T-helper 22 cell (primary cell): Measurements from ENCODE around the gene WHAMM.
"Not testable (repeated sequence)": the region's sequence is repeated elsewhere in the genome, so short reads cannot be mapped to it uniquely, and the experiment has no call there.

Experiments used
- DNase-seq: peaks from one replicate; pipeline ENCODE4 v3.0.0-alpha.2; 2020; ENCODE audit warnings: low read depth

WHAMM gene

GRCh38 chr15:82838096-82838735 lies 28.8 kb downstream of the WHAMM start:
- no peak for DNase-seq

DNA sequence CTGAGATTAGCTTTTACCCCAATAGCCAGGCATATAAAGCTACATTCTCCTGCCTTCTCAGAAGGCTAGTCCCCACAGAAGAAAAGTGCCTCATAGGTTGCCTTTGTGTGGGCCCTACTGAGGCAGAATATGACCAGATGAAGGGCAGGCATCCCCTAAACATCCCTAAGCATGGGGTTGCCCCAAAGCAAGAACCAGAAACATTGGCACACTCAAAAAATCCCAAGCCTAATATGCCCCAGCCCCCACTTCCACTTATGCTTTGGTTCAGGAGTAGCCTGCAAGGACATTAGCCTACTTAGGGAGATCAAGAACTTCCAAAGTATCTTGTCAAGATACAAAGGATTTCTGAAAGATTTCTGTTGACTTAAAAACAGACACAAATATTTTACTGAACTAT lies 29.7 kb downstream of the WHAMM start:
- no peak for DNase-seq

DNA sequence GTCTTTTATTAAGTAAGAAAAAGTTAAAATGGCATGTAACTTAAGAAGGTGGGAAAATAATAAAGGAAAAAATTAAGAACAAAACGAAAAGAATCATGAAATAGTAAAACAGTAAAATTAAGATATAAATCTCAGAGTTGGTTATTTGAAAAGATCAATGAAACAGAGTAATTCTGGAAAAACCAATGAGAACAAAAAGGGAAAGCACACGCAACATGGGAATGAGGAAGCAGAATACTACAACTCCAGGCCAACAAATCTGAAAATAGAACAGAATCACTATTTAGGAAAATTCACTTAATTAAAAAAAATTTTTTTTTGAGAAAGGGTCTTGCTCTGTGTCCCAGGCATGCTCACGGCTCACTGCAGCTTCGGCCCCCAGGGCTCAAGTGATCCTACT lies 30.7 kb downstream of the WHAMM start:
- no peak for DNase-seq

GRCh38 chr15:82843566-82843965 lies 34.1 kb downstream of the WHAMM start:
- DNase-seq: no peak

GRCh38 chr15:82845686-82846085 lies 36.3 kb downstream of the WHAMM start:
- DNase-seq: no peak

DNA sequence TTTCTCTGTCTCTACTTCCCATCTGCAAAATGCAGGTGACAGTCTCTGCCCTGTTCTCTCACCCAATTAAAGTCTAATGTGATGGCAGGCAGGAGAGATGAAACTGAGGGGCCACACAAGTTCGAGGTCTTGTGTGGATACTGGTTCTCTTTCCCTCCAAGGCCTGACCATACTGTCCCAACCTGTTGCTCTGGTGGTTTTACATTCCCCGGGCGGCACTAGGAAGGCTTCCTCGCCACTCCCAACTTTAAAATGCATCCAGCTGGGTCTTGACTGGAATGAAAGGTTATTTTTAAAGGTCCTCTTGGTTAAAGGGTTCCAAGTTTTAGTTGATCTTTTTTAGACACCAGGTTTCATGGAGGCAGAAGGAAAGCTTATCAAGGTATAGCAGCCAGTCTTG lies 37.2 kb downstream of the WHAMM start:
- DNase-seq: no peak

GRCh38 chr15:82847703-82848102 lies 38.3 kb downstream of the WHAMM start:
- DNase-seq: no peak

DNA sequence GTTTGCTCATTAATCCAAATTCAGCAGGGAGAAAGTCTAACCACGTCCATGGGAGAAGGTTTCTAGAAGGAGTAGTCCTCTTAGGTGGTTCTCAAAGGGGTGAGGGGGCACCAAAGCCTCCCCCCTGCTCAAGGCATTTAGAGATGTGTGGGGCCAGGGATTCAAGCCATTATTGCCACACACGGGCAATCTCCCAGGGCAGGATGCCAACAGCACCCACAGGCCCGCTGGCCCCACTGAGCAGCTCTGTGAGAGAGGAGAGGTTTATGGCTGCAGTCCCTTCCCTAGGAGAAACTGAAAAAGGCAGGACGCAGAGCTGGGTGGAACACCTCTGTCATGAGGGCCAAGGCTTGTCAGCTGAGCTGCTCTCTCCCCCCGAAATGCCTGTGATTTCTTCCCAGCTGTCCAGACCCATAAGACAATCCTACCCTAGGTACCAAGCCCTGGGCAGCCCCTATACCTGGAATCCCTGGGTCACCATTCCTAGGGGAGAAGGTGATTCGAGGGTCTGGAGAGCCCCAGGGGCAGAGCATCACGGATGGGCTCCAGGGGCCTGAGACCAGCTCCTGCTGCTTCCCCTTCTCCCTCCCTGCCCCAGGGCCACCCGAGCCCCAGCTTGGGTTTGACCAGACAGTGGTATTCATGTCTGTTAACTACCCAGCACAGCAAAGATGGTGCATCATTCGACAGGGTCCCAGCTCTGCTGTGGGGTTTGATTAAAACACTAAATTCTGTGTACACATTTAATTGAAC lies 39.0 kb downstream of the WHAMM start:
- DNase-seq: no peak

DNA sequence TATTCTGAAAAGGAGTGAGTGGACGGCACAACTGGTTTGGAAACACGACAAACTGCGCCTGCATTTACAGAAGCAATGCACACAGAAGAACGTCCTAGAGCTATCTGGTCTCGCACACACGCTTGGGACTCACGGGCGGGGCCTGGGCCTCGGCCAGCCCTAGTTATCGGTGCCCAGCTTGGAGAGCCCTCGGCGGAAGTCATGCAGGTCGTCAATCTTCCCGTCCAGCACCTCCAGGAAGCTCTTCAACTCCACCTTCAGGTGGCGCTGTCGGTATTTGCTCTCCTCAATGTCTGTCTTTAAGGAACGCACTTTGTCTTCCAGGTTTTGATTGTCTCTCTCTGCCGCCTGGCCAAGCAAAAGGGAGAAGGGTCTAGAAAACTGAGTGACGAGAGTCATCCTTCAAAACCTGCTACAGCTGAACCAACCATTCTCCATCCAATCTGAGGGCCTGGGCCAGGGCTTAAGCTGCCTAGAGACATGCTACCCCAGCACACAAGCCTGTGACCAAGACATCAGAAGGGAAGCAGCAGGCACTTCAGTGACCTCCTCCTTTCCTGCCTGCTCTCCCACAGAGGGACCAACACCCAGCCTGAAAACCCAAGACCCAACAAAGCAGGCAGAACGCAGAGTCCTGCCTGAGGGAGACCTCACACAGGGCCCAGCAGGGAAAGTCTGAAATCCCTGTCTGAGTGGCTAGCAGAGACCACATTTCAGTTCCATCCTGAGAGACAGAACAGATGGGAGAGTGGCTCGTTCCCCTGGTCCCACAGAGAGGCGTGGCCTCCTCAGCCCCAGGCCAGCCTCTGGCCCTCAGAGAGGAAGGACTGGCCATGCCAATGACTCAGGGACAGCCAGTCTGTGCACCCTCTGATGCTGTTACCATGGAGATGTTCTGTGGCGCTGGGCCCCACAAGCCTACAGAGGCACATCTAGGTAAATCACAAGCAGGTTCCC lies 40.4 kb downstream of the WHAMM start:
- no peak for DNase-seq

DNA sequence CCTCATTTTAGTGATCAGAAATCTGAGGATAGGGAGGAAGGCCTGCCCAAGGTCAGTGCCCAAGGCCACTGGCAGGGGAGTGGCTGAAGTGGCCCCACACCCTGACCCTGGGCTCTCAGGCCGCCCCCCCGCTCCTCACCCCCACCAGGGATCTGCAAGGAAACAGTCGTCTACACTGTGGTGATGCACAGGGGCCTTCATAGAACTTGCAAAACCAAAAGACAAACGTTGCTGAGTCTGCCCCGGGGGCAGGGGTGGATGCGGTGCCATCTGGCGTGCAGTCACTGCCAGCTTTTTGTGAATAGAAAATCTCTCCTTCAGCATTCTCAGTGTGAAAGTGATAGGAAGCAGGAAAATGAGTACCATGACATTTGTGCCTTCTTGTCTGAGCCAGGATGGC lies 41.3 kb downstream of the WHAMM start:
- no peak for DNase-seq

GRCh38 chr15:82851306-82851850 lies 42.0 kb downstream of the WHAMM start:
- DNase-seq: no peak

GRCh38 chr15:82851981-82852511 lies 42.6 kb downstream of the WHAMM start:
- DNase-seq: no peak

- DNase-seq: no peak
Observed at GRCh38 chr15:82852941-82853561, 43.6 kb downstream of the WHAMM start.

- DNase-seq: no peak
Observed at GRCh38 chr15:82854554-82854953, 45.1 kb downstream of the WHAMM start.

DNA sequence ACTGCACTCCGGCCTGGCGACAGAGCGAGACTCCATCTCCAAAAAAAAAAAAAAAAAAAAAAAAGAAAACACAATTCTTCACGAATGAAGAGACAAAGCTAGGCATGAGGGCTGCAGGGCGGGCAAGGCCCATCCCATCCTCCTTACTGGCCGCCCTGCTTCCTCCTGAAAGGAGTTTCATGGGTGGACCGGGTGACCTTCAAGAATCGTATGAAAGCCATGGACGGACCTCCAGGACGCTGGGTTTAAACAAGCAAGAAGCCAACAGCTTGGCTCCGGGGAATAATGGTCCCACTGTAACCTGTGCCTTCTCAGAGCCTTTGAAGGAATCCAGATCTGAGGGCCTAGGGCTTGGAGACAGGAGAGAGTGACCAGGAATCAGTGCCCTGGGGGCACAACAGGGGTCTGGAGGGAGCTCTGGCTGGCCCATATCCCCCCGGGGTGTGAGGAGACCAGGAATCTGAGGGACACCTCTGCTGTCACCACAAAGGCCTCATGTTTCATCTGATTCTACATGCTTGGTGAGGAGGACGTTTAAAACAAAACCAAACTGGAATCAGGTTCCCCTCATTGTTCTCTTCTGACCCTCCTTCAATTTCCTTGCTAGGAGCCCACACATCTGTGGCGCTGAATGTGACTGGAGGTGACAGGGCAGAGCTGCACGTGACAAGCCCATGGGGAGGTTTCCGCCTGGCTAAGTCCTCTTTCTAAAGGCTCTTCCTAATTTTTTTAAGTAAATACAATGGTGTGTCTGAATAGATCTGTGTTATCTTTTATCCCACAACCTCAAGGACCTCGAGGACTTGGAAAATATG lies 46.1 kb downstream of the WHAMM start:
- no peak for DNase-seq

DNA sequence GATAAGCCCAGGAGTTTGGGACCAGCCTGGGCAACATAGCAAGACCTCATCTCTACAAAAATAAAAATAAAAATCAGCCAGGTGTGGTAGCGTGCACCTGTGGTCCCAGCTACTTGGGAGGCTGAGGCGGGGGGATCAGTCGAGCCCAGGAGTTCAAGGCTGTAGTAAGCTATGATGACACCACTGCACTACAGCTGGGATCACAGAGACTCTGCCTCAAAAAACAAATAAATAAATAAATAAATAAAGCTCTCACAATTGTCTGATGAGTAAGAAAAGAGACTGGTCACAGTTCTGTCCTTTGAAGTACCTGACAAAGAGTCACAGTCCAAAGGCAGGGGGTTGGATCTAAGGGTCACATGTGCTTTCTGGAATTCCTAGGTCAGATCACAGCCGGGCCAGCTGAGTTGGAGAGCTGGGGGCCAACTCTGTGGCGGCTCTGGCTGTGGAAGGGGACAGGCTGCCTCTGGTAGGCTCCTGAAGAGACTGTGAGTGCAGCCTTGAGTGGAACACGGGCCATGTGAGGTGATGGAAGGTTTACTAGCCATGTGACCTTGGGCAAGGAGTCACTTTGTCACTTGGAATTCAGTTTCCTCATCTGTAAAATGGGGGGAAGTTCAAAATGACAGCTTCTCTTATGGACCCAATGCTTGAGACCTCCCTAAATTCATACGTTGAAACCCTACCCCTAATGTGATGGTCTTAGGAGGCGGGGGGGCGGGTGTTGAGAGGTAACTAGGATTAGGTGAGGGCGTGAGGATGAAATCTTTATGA lies 47.2 kb downstream of the WHAMM start:
- no peak for DNase-seq

DNA sequence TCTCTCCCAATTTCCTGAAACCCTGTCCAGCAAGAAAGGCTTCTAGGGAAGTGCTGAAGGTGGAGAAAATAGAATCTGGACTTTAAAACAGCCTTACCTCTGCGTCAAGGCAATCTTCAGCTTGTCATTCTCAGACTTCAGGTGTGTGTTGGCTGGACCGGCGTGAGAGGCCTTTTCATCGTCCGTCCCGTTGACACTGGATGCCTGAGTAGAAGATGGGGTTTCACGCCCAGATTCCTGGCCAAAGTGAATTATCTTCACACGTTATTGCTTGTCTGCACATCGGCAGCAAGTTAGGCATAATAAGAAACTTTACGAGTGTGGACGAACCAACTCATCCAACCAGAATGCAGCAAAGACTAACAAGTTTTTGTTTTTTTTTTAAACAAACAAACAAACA lies 49.5 kb downstream of the WHAMM start:
- no peak for DNase-seq

DNA sequence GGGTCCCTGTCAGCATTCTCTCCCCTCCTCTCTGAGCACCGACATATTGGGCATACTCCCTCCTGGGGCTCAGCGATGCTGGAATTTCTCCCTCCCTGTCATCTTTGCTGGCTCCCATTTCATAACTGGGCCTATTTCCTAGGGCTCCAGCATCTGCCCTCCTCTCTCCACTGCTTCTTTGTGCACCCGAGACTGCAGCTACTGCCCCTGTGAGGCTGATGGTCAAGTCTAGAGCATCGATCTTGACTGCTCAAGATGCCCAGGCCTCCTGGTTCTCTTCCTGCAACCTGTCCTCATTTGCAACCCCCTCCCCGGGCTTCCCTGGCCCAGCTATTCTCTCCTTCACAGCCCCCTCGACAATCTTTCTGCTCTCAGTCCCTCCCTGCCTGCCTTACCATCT lies 53.5 kb downstream of the WHAMM start:
- no peak for DNase-seq

DNA sequence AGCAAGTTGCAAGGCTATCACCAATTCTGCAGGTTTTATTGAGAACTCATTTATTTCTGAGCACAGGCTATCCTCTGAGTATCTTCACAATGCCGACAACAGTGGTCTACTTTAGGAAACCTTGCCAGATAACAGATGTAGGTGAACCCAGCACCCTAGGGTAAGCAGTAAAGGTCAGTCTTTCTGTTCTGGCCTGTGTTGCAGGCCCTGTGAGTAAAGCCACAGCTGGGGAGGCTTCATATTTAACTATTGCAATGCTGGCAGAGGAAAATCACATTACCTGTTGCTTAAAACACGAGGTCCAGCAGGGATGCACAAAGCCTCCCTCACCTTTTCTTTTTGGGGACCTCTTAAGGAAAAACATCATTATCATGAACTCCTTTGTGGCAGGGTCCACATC lies 55.5 kb downstream of the WHAMM start:
- no peak for DNase-seq

GRCh38 chr15:82865581-82865980 lies 56.2 kb downstream of the WHAMM start:
- DNase-seq: not testable (repeated sequence)
